ENCODE data around the gene CCNY.
"Not testable (repeated sequence)": the region's sequence is repeated elsewhere in the genome, so short reads cannot be mapped to it uniquely, and the experiment has no call there.

The CCNY gene

DNA sequence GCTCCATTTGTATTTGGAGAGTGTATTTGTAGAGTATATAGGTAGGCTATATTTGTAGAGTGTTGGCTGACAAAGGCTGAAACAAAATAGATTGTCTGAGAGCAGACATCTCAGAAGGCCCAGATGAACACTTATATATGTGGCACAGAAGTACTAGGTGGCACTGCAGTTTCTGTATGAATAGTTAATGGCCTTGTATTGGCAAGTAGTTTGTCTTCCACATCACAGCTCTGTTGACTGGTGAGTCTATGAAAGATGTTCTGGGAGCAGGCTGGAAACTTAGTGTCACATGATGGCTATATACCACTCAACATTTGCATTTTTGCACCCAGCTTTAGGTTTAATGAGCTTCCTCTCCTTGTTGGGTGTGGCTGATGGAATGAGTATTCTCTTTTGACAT, 51.9 kb downstream of the CCNY start:
- DNase-seq: no peak

DNA sequence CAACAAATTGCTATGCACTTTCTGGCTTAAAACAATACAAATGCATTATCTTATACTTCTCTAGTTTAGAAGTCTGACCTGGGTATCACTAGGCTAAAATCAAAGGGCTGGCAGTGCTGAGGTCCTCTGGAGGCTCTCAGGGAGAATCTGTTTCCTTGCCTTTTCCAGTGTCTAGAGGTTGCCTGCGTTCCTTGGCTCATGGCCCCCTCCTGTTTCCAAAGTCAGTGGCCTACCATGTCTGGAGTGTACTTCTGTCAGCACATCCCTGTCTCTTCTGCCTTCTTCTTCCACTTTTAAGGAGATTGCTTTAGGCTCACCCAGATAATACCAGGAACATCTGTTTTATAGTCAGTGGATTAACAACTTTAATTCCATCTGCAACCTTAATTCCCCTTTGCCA, 52.4 kb downstream of the CCNY start:
- DNase-seq: no peak

DNA sequence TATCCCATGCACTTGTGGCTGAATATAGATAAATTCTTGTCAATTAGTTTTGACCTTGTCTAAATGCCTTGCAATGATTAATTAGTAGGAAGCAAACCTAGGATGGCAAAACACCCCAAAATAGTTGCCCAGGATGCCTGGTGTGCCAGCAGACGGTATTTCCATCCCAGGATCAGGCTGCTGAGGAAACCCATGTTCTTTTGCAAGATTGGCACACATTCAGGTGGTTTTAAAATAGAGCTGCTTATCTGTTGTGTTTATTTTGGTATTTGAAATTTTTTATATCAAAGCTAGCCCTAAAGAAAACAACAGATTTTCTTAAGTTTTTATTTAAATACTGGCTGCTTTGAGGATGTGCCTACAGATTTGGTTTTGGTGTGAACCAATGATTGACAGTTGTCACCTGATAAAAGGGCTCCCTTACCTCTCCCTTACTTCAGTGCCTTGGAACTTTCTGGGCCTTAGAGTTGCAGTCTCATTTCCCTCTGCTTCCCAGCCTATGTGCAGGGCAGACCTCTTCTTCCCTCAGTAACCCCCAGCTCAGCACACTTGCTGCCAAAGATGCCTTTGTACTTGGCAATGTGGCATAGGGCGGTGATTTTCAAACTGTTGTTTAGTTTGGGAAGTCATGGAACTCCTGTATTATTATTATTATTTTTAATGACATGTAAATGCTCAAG, 54.0 kb downstream of the CCNY start:
- no peak for DNase-seq

DNA sequence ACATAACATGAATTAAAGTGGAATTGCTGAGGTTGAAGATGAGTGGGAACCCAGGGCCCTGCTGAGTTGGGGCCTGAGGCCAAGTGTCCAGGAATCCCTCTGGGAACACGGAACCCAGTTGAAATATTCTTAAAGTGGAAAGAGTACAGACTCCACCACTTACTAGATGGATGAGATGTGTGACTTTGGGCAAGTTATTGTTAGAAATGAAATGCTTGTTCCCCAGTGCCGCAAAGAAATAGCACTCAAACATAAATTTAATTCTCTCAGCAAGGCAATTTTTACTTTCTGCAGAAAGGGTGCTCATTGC, 54.5 kb downstream of the CCNY start:
- DNase-seq: no peak

DNA sequence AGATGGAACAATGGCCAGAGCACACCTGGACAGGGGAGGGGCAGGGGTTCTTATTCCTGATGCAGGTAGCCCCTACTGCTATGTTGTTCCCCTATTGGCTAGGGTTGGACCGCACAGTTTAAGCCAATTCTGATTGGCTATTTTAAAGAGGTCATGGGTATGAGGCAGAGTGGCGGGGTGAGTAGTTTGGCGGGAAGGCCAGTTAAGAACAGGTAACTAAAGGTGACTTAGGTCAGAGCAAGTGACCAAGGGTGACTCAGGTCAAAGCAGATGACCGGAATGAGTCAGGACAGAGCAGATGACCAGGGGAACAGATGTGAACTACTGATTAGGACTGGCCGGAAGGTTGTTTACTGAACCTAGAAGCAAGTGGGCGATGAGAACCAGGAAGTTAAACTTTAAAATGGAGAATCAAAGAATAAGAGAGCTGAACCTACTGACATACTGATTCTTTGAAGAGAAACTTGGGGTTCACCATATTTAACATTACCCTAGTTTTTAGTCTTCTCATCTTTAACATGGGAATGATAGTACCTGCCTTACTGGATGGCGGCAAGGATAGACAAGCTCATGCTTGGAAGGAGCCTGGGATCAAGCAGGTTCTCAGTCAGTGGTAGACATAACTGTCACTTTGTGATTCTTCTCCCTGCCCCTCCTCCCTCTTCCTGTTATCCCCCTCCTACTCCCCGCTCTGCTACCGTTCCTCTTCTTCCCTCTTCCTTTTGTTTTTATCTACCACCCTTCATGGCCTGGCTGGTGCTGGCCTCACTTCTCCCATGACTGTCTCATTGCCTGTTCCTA, 55.0 kb downstream of the CCNY start:
- no peak for DNase-seq

DNA sequence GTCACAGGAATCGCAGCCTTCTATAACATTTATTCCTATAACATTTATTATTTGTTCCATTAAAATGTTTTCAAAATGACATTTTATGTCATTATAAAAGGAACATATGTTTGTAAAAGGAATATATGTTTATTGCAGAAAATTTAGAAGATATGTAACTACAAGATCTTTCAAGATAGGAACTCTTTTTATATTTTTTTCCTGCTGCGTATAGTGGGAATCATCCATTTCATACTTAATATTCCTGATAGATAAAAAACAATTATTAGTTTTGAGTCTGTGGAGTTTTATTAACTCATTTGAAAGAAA, 55.6 kb downstream of the CCNY start:
- DNase-seq: no peak

DNA sequence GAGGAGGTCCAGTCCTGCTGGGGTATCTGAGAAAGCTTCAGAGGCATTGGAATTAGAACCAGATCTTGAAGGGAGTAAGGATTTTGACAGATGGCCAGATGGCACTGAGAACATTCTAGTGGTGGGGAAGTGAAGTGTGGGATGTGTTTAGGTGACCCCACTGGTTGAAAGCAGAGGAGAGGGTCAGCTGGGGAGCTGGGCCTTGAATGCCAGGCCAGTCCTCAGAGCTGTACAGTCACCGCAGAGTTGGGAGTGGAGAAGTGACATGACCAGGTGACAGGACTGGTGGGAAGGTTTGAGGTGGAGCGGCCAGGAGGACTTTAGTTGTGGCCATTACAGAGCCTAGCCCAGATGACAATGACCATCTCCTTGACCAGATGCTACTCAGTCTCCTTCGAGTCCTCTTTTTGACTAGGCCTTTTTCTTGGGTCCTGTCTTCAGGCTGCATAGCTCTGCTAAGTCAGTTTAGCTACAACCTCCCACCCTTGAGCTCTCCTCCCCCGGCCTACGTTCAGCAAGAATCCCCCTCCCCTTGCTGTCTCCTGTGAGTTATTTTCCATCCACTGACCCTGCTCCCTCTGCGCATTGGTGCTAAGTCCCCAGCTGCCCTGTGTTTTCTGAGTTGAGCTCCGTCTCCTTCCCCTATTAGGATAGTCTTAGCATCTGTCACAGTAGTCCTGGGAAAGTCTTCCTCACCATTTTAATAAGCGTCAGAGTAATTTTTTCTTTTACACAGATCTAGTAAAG, 56.3 kb downstream of the CCNY start:
- no peak for DNase-seq

DNA sequence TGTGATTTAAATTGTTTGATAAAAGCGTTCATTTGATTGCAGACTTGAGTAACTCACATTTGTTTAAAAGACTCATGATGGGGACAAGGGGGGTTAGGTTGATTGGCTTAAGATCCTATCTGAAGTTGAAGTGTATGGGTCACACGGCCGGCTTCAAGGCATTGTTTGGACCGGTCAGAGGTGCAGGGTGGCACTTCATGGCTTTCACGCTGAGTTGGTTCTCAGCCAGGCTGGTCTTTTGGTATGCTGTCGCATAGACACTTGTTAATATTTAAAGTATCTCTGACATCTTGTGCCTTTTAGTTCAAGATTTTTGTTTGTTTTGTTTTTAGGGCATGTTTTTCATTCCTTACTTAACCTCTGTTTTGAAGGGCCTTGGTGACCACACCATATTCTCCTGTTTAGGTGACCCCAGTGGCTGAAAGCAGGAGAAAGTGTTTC, 58.1 kb downstream of the CCNY start:
- no peak for DNase-seq

DNA sequence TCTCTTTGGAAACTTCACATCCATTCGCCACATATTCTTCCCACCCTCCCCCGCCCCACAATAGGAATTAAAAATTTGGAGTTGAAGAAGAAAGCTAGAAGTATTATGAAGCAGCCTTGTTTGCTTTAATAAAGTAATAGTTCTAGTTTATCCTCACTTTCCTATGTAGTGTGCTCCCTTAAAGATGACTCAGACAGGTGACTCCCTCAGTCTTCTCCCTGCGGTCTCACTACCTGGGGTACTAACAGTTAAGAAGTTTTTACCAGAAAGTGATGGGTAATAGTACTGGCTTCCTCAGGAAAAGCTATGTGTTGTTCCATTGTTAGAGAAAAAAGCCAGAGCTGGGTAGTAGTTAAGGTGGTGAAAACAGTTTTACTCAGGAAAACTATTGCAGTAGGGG, 58.6 kb downstream of the CCNY start:
- no peak for DNase-seq

DNA sequence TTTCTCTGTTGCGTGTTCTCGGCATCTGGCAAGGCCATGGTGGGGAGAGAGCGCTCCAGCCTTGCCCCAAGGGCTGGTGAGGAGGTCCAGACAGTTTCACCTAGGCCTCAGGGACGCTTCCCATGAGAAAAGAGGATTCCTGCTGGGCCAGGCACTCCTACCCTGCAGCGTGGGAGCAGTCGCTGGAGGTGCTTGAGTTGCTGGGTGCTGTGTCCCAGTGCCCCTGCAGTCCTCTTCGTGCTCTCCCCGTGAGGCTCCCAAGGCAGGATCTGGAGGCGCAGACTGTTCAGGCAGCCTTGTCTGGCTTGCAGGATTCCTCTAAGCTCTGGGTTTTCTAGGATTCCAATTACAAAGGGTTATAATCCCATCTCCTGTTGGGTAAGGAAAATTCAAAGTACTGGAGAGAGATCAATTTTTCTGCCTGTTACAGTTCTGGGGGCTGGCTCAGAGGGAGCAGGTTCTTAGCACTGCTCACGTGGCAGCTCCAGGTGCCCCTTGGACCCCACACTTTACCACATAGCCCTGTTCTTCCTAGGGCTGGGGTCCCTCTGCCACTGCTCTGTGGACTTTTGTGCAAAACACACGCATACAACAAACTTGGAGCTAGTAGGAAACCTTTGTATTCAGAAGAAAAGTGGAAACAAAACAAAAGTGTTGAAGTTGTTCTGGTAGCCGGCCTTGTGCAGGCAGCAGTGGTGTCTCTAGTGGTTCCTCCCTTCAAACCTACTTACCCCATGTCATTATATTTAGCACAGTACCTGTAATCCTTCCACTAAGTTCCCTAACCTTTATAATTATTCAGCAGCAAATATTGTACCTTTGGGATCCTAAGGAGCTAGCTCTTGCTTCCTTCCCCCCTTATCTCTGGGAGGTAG, 60.5 kb downstream of the CCNY start:
- DNase-seq: no peak

DNA sequence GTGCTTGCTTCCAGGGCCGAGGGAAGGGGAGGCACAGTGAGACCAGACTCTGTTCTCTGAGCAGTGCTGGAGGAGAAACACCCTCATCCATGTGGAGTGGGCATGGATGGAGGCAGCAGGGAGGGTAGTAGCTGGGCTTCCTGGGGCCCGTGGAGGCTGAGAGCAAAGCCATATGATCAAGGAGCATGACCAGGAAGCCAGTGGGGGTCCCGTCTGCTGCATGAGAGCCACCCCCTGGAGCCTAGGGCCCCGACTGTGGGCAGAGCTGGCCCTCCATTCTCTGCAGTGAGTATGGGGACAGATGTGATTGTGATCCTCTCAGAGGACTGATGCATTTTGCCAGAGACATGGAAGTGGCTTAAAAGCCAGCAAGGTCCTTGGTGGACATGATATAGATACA, 61.6 kb downstream of the CCNY start:
- no peak for DNase-seq

DNA sequence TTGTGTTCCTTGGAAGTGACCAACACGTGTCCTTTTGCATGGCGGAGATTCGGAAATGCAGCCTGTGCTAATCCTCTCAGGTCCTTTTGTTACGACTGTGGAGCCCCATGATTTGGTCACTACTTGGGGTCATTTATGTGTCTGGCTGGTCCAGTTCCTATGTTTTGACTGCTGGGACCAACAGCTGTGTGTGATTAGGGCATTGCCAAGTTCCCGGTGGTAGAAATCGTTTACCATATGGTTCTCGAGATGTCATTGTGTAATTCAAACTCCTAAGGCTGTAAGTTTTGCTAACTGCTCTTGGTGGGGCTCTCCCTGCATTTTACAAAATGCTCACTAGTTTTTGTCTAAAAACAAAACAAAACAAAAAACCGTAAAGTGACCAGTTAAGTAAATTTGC, 62.0 kb downstream of the CCNY start:
- no peak for DNase-seq

DNA sequence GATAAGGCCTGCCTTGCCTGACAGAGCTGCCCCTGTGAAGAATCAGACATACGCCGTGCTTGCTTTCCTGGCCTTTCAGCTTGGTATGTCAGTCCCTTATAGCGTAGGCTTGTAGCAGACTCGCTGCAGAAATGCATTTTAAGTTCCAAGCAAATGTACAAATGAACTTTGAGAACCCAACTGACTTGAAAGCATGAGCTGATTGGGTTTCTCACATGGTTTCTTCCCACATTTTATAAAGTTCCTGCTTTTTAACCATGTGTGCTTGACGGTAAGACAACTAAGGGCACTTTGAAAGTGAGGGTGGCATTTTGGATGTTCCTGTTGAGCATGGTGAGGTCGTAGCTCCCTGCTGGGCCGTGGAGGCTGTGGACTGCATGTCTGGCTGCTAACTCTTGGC, 62.6 kb downstream of the CCNY start:
- DNase-seq: no peak

DNA sequence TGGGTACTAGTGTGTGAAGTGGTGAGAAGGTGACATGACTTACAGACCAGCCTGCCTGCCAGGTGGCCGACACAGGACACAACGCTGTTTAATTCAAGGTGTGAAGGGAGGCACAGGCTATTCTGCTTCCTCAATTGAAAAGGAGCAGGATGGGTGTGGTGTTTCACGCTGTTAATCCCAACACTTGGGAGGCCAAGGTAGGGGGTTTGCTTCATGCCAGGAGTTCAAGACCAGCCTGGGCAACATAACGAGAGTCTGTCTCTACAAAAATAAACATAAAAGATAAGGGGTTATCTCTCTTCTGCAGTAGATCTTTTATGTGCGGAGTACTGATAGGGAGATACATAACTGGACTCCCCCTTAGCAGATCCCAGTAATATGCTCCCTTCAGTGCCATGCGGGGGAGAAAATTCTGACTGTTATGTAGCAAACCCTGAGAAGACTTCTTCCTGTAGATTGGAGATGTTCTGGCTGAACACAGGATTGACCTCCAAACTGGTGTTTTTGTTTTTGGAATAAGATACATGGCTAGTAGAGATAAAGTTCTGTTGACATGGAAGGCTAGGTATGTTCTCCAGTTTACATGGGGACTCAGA, 63.2 kb downstream of the CCNY start:
- no peak for DNase-seq

DNA sequence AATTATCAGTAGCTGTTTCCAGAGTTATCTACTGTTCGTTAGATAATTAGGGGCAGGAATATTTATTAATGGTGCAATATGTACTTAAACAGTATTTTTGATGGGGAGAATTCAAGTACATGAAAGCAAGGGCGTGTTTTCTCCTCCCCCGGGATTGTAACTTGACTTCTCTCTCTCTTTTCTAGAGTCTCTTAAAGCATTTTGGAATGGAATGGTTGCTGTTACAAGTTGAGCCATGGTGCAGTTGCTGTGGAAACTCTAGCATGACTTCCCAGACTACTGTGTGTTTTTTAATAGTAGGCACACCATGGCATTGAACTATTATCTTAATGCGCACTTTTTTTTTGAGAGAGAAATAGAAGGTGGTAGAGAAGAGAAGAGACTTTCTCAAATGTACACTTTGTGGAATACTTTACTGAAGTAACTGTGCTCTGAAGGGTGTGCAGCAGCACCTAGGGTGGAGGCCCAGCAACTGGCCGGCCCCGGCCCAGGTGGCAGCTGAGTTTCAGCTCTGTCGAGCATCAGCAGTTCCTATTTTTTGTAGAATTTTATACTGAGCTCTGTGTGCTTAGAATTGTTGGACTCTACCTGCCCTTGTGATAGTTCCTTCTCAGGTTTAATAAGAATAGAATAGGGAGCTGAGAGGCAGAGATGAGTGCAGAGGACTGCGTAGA, 64.4 kb downstream of the CCNY start:
- DNase-seq: no peak

DNA sequence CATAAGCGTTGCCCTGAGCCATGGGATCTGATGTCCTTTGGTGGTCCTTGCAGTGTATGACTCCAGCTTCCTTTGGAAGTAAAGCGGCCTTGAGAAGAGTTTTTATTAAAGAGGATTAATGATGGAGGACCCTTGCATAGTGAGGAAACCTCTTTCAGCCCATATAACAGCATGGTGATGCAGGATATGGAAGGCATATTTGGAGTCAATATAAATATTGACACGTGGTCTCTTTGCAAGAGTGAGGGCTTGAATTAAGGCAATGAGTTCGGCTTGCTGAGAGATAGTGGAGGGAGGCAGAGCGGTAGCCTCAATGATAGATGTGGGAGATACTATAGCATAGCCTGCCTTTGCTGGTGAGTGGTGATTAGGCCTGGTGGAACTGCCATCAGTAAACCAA, 67.2 kb downstream of the CCNY start:
- DNase-seq: not testable (repeated sequence)

DNA sequence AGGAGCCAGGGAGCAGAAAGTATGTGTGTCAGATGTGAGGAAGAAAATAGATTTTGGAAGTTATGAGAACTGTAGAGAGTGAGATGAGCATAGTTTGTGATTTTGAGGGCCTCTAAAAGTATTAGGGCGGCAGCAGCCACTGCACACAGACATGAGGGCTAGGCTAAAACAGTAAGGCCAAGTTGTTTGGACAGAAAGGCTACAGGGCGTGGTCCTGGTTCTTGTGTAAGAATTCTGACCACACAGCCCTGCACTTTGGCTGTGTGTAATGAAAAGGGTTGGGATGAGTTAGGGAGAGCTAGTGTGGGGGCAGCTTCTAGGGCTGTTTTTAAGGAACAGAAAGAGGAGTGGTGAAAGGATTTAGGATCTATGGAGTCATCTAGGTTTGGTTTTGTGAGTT, 67.8 kb downstream of the CCNY start:
- DNase-seq: not testable (repeated sequence)

DNA sequence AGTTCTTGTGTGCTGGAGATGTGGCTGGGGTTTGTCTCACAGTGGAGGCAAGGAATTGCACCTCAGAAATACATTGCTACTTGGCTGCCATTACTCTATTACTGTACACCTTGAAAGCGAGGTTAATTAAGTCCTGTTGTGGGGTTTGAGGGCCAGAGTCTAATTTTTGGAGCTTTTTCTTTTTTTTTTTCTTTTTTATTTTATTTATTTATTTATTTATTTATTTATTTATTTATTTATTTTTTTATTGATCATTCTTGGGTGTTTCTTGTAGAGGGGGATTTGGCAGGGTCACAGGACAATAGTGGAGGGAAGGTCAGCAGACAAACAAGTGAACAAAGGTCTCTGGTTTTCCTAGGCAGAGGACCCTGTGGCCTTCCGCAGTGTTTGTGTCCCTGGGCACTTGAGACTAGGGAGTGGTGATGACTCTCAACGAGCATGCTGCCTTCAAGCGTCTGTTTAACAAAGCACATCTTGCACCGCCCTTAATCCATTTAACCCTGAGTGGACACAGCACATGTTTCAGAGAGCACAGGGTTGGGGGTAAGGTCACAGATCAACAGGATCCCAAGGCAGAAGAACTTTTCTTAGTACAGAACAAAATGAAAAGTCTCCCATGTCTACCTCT, 69.8 kb downstream of the CCNY start:
- DNase-seq: not testable (repeated sequence)

DNA sequence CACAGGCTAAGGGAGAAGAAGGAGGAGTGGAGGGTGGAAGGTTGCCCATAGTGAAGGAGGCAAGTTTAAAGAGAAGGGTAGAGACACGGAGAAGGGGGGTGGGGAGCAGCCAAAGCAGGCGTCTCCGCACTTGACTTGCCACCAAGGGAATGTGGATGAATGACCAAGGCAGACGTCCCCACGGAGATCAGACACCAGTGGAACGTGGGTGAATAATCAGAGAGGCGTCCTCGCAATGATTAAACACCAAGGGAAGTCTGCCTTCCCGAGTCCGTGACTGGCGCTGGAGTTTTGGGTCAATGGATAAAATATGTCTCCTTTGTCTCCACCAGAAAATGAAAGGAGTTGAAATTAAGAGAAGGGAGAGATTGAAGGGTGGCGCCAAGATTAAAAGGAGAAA, 71.4 kb downstream of the CCNY start:
- DNase-seq: not testable (repeated sequence)

DNA sequence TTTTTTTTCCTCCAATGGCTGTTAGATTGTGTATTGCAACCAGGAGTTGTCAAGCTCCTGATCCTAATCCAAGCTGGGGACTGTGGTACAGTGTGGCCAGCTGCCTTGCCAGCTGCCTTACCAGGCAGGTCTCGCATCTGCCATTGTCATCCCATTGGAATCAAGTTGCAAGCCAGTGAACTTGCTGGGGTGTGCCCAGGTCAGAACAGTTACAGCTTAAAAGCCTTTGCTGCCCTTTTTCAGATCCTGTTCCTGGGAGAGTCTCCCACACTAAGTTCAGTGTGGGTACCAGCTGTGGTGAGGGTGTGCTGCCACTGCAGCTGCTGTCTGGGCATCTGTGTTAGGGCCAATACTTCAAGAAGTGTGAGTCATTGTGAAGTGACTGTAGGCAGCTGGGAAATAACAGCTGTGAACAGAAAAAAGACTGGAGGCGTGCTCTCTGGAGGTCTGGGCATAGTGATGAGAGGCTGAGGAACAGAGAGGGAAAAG, 72.8 kb downstream of the CCNY start:
- peak; percentile 70 for DNase-seq

DNA sequence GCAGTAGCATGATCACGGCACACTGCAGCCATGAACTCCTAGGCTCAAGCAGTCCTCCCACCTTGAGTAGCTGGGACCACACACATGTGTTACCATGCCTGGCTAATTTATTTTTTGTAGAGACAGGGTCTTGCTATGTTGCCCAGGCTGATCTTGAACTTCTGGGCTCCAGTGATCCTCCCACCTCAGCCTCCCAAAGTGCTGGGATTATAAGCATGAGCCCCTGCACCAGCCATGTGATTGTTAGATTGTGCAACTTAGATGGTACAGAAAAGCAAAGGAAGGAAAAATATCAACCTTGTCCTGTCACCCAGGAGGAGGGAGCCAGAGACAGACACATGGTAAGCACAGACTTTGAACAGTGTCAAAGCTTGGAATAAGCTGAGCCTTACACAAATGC, 73.5 kb downstream of the CCNY start:
- DNase-seq: no peak
